Pancreas (tissue), 10 donors: ENCODE data around the gene KCNK18. TPM values are rescaled to one million over a fixed set of nuclear protein-coding genes. Genes with fewer than 3 reads are reported as not detected.
A peak's percentile ranks its signal among the peaks of the same experiment; 100 is the strongest.

ENCODE experiments used
- ATAC-seq, 4 donors: fragments of 200-7000 bp; cut with Tn5 transposase; one replicate each; pipeline versions ENCODE4 v1.8.0 to v1.9.1; 2020; ENCODE audit warnings: mild to moderate bottlenecking in 4 of 4, moderate library complexity in 4 of 4
- DNase-seq, 6 donors: peaks; one replicate each; pipeline ENCODE4 v3.0.0-alpha.2; 2020
- FAIRE-seq: peaks from 2 replicates; lab custom pipeline; 2012; peaks lifted over from hg19 to GRCh38; lab: Jason Lieb, UNC
- H3K27ac ChIP-seq, 4 donors: fragments of 200-600 bp; sonication (generic); 1 replicate in 3 of 4; 2 replicates in 1 of 4; pipeline versions ENCODE4 v1.5.0 to v1.8.0; 2020
- H3K27me3 ChIP-seq, 4 donors: fragments of 200-600 bp; one replicate each; pipeline ENCODE4 v1.8.0; 2021
- H3K36me3 ChIP-seq, 3 donors: fragments of 200-600 bp; sonication (generic) in 1 of 3; one replicate each; pipeline versions ENCODE4 v1.5.0 to v1.8.0; 2020 to 2021
- H3K4me1 ChIP-seq, 3 donors: fragments of 200-600 bp; one replicate each; pipeline ENCODE4 v1.8.0; 2021
- H3K4me3 ChIP-seq, 4 donors: fragments of 200-600 bp; sonication (generic) in 2 of 4; one replicate each; pipeline versions ENCODE4 v1.5.0 to v1.8.0; 2020 to 2021
- H3K9me3 ChIP-seq, 4 donors: fragments of 200-600 bp; one replicate each; pipeline ENCODE4 v1.8.0; 2021
- WGBS, 2 donors: extraction: QIAGEN DNeasy Blood & Tissue Kit; methylation state at CpG; one replicate each; pipeline ENCODE4 v1.1.7; 2013; 5-methylcytosine and 5-hydroxymethylcytosine counted together
- intact Hi-C, 3 donors: fragments of 100-400 bp; cut with DNase I; formaldehyde crosslinking; loops; one replicate each; pipeline versions ENCODE4 v1.11.1 to v1.14.2; 2022
- polyA plus RNA-seq, 2 donors: library from polyadenylated mRNA; stranded (reverse); fragments of 200-250 nt; gene quantifications; one replicate each; pipeline ENCODE4 v1.2.3, GENCODE V29; 2013
- total RNA-seq, 6 donors: library from RNA; stranded (reverse); fragmentation: NEBNext Ultra II Directional in 4 of 6; extraction: Animal tissue kit (Norgen Biotek cat#: 25700) in 4 of 6; gene quantifications; one replicate each; pipeline versions ENCODE4 v1.2.1 to v1.2.4, GENCODE V29; 2021 to 2023
- TF ChIP-seq, protein P1 (sequence below), 4 donors: fragments of 200-600 bp; sonication (generic) in 3 of 4; IDR thresholded peaks; one replicate each; pipeline versions ENCODE4 v1.5.0 to v1.8.0; 2021; ENCODE audit warnings: antibody characterized with exemption in 4 of 4
- donor health status: healthy with polysubstance abuse.
- donor health status: DM: no; HTN: no; CAD: no; lungs with moderate emphysema.
- donor health status: DM: no; HTN: no; CAD: no.
- donor health status: control.
- donor health status: control.
- donor health status: Bipolar disorder and iron deficiency.
- donor health status: DM: yes; HTN: yes; CAD: no.
- donor health status: DM: no; HTN: no; CAD: no.
- donor health status: DM: no; HTN: no; CAD: no.
- donor health status: DM: yes; HTN: yes; CAD: no.

KCNK18 gene
- total and polyA plus RNA-seq, 8 donors, result not detected

DNA sequence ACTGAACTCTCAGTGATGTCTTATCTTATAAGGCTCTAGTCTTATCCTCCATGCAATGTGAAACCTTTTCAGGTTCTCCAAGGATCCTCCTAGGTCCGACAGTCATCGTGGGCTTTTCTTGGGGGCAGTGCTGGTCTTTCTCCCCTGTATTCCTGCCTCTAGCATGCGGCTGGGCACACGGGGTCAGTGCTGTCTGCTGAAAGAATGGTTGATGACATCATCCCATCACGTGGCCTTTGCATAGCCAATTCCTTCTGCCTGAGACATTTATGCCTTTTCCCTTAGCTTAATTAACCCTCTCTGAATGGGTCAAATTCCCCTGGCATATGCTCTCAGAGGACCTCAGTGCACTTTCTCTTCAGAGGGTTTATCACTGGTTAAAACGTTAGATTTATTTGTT, 27.0 kb upstream of the KCNK18 start:
- H3K27ac ChIP-seq, result no peak overlapping the region
- ATAC-seq (no peak), FAIRE-seq (no peak), DNase-seq (no peak)
- H3K4me3 ChIP-seq, result no peak overlapping the region
- WGBS, 2 donors, result 14 to 18% methylated on average over 6 of the region's 6 CpGs
- intact Hi-C loops, result loop anchor here in 2 of 3 donors (5.0 to 10.0 kb wide), 2 partner anchors 368 to 375 kb away; no protein-coding TSS in a partner anchor
- H3K9me3 ChIP-seq, result no peaks in the 10 kb centered on the region
- H3K27me3 ChIP-seq, result peaks cover 0 to 52% (median 6%) of the 10 kb centered on the region in 4 donors
- H3K36me3 ChIP-seq, result no peaks in the 10 kb centered on the region
- TF ChIP-seq, protein P1, sequence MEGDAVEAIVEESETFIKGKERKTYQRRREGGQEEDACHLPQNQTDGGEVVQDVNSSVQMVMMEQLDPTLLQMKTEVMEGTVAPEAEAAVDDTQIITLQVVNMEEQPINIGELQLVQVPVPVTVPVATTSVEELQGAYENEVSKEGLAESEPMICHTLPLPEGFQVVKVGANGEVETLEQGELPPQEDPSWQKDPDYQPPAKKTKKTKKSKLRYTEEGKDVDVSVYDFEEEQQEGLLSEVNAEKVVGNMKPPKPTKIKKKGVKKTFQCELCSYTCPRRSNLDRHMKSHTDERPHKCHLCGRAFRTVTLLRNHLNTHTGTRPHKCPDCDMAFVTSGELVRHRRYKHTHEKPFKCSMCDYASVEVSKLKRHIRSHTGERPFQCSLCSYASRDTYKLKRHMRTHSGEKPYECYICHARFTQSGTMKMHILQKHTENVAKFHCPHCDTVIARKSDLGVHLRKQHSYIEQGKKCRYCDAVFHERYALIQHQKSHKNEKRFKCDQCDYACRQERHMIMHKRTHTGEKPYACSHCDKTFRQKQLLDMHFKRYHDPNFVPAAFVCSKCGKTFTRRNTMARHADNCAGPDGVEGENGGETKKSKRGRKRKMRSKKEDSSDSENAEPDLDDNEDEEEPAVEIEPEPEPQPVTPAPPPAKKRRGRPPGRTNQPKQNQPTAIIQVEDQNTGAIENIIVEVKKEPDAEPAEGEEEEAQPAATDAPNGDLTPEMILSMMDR (IDR thresholded peaks at IDR 0.05), result no peak
- peaks cover 0 to 7% (median 5%) of the 10 kb centered on the region in 3 donors for H3K4me1 ChIP-seq

DNA sequence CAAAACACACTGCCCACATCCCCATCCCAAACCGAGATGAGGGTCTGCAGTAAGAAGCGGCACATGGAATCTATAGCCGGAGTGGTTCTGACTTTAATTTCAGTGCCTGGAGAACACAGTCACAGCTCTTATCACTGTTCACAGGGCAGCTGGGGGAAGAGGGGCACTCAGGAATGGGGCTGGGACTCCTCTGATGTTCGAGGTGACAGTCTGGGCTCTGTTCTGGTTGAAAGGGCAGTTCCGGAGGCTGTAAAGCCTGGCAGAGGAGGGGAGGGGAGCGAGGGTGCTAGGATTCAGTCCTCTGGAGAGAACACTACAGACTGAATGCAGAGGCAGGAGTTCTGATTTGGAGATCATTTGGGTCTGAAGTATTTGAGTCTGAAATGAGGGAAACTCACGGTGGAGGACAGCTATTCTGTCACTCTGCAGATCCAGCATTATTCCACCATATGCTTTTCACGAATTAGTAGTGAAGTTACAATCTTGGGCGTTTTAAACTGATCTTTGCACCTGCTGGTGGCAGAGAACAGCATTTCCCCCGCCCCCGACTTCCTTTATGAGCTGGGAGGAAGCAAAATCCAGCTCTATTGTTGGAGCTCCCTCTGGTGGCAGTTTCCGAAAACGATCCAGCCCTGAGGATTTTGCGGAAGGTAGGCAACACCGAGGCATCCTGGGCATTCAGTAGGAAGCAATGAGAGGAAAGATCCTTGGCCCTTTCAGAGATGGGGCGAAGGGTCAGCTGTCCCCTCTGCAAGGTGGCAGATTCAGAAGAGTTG, 22.7 kb upstream of the KCNK18 start:
- peak; percentile 79 to 92 (median 86) for DNase-seq
- intact Hi-C loops, result loop anchor here (5.0 to 10.0 kb wide), 3 partner anchors 372 to 380 kb away; no protein-coding TSS in a partner anchor
- H3K36me3 ChIP-seq, result no peaks in the 10 kb centered on the region
- WGBS, 2 donors, result 7 to 10% methylated on average over 16 of the region's 16 CpGs
- H3K27ac ChIP-seq, result no peak overlapping the region
- TF ChIP-seq, protein P1 (IDR thresholded peaks at IDR 0.05), result peak; percentile 68 to 87 (median 85)
- peak overlapping the region; percentile 30 to 59 (median 46) for H3K4me3 ChIP-seq
- H3K4me1 ChIP-seq, result no peaks in the 10 kb centered on the region
- ATAC-seq, result peak; percentile 93 to 97 (median 96)
- peaks cover 0 to 27% (median 3%) of the 10 kb centered on the region in 4 donors for H3K27me3 ChIP-seq
- FAIRE-seq, result no peak
- no peaks in the 10 kb centered on the region for H3K9me3 ChIP-seq

DNA sequence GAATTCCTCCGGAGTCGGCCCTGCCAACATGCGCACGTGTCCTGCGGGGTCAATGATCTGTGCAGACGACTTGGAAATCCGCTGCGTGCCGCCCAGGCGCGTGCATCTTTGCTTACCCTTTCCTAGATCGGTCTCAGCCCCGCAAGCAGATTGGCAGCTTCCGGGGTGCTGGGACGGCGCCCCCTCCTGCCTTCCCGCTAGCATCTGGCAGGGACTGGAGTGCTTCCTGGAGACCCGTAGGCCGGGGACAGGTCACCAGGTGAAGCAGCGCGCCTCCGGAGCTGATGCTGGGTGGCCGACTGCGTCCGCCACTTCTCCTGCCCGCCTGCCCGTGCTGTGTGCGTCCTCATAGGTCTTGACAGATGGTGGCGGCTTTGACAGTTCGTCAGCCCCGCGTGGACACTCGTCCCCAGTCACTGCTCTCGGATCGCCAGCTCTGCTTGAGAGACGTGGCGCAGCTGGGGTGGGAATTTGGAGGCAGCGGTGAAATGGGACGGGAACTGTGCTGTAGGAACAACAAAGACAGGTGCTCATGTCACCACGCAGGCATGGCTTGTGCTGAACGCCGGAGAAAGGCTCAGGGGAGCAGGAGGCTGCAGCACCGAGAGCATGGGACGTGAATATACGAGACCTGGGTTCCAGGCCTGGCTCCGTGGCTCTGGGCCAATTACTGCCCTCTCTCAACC, 21.9 kb upstream of the KCNK18 start:
- Histone ChIP-seq H3K27ac (no peak overlapping the region), H3K4me1 (no peaks in the 10 kb centered on the region), H3K27me3 (peaks cover 0 to 21% (median 3%) of the 10 kb centered on the region in 4 donors), H3K9me3 (no peaks in the 10 kb centered on the region), H3K36me3 (no peaks in the 10 kb centered on the region), H3K4me3 (peak overlapping the region; percentile 30 to 59 (median 46))
- WGBS, 2 donors, result 1% methylated on average over 44 to 46 of the region's 46 CpGs
- no peak for FAIRE-seq
- TF ChIP-seq, protein P1 (IDR thresholded peaks at IDR 0.05), result no peak
- intact Hi-C loops, result loop anchor here in 2 of 3 donors (5.0 to 10.0 kb wide), 2 partner anchors 378 to 381 kb away; no protein-coding TSS in a partner anchor
- ATAC-seq, result peak; percentile 58 to 77 (median 68)
- peak; percentile 18 to 79 (median 52) for DNase-seq

DNA sequence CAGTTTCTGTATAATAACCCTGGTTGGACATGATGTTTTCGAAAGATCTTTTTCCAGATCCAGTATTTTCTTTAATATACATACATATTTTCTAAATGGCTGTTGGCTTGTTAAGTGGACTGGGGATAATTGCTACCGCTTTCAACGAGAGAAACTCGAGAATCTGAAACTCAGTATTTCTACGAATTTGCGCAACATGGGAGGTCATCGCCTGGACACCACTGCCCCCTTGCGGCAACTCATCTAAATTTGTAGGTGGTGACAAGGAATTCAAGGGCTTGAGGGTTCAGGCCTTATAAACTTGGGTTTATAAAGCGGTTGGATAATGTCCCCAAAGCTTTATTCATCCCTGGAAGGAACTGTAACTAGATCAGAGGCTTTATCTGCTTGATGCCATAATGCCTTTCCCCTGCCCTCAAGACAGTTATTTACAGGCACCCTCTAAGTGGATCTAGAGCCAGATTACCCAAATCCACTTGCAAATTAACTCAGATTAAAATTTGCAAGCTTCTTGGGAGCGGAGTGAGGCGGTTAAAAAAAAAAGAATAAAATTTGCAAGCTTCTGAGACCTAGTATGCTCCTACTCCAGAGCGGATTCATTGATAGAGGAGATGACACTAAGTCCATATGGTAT, 21.3 kb upstream of the KCNK18 start:
- H3K36me3 ChIP-seq, result no peaks in the 10 kb centered on the region
- peaks cover 0 to 14% (median 2%) of the 10 kb centered on the region in 4 donors for H3K27me3 ChIP-seq
- no peaks in the 10 kb centered on the region for H3K4me1 ChIP-seq
- WGBS, 2 donors, result 18% methylated on average over 12 of the region's 12 CpGs
- ATAC-seq (peak; percentile 81 to 89 (median 84)), DNase-seq (peak; percentile 66 to 90 (median 84)), FAIRE-seq (peak; percentile 47)
- no peaks in the 10 kb centered on the region for H3K9me3 ChIP-seq
- intact Hi-C loops, result loop anchor here in 2 of 3 donors (5.0 to 10.0 kb wide), 2 partner anchors 379 to 381 kb away; no protein-coding TSS in a partner anchor
- H3K27ac ChIP-seq, result no peak overlapping the region
- TF ChIP-seq, protein P1 (IDR thresholded peaks at IDR 0.05), result peak; percentile 41 to 83 (median 72)
- H3K4me3 ChIP-seq, result peak overlapping the region; percentile 30 to 59 (median 46)
